GM19023 (cell line): ENCODE results near the gene ATP2B3.

Experiments
- ATAC-seq: cut with Tn5 transposase; IDR thresholded peaks from one replicate; pipeline ENCODE4 v1.9.1; 2021; ENCODE audit warnings: mild to moderate bottlenecking, moderate library complexity; ENCODE audit not compliant: unreplicated experiment

The ATP2B3 gene

GRCh38 chrX:153609917-153610835 is 92.7 kb downstream of the ATP2B3 start:
- peak; percentile 75 for ATAC-seq

DNA sequence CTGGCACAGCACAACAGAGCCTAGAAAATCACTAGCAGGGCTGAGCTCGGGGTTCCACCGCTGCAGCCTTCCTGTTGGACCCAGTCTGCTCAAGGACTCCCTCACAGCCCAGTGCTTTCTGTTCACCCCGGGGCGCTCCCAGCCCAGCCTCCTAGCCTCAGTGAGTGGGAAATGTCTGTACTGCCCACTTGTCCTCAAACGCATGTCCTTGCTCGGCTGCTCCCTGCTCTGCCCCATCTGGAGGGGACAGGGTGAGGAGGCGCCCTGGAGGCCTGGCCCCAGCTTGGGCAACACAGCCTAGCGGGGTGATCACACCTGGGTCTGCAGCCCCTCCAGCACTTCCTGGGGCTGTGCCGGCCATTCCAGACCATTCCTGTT is 93.4 kb downstream of the ATP2B3 start:
- ATAC-seq = no peak

GRCh38 chrX:153611298-153612095 is 94.1 kb downstream of the ATP2B3 start:
- ATAC-seq = no peak

GRCh38 chrX:153612413-153612812 is 95.0 kb downstream of the ATP2B3 start:
- no peak for ATAC-seq

DNA sequence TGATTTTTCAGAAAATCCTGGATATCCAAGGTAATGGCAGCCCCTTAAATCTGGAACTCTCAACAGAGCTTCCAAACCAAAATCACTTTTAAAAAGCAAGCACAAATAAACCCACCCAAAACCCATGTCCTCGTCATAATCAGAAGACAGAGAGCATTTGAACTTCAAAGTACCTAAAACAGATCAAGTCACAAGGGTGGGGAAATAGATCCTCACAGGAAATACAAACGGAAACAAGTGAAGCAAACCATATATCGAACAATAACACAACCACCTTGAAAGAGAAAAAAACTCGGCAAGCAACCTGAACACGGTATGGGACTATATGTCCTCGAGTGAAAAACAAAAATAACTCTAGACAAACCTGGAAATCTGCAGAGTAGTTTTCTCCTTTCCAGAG is 97.4 kb downstream of the ATP2B3 start:
- no peak for ATAC-seq

DNA sequence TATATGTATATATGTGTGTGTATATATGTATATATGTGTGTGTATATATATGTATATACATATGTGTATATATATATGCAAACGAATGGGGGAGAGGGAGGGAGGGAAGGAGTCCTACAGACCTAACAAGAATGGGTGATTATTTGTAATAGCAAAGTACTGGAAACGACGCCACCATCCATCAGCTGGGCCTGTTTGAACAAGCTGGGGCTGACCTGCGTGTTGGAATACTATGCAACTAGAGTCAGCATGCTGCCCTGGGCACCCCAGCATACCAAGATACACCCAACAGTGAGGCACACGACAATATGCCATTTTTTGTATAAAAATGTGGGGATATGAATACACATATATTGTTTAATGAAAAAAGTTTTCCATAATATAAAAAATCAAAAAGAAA is 103.1 kb downstream of the ATP2B3 start:
- no peak for ATAC-seq

- ATAC-seq = no peak
Observed at GRCh38 chrX:153621949-153622598, 104.6 kb downstream of the ATP2B3 start.

DNA sequence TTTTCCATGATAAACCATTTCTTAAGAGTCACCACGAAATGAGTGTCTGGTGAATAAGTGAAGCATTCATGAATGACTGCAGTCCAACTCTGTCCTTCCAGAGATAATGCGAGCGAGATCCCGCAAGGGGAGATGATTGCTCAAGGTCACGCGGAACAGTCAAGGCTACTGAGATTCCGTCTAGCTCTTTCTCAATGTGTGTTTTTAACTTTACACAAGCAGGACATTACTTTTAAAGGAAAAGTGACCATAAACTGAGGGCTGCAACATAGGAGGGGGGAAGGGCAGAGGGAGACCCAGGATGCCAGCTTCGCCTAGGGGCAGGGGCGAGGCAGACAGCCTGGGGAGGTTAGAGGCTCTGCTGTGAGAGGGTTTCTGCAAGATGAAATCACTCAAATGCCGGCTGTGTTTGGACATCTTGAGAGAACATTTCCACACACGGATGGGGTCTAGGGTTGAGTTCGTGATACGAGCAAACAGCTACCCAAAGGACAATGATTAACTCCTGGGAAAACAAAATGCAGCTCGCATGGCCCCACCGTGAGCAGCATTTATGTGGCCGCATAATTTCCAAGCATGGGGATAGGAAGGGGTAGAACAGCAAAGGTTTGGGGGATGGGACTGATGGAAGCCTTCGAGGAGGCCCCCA is 105.3 kb downstream of the ATP2B3 start:
- ATAC-seq = no peak

DNA sequence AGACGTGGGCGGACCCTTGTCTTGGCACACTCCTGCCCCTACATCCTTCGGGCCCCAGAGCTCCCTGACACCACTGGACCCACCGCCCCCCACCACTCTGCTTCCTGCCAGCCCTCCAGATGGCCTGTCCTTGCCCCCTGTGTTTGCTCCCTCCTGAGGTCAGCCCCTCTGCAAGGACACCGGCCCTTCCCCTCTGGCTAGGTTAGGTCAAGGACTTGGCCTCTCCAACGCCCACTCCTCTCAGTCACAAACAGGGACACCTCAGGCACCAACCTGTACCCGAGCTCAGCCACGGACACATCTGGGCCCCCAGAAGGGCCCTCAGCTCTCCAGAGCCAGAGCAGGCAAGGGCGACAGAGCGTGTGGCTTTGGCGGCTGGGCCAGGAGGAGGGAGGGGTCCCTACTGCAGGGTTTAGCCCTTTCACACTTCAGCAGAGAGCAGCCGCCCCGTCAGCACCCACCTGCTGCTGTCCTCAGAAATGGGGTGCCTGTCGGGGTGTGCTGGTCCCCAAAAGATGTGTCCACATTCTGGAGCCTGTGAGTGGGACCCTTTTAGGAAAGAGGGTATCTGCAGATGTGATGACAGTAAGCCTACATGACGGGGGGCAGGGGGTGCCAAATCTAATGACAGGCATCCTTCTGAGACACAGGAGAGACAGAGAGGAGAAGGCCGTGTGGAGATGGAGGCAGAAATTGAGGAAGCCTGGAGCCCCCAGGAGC is 106.0 kb downstream of the ATP2B3 start:
- no peak for ATAC-seq

- ATAC-seq = no peak
Observed at GRCh38 chrX:153624196-153625091, 107.0 kb downstream of the ATP2B3 start.

GRCh38 chrX:153625271-153626024 is 108.0 kb downstream of the ATP2B3 start:
- no peak for ATAC-seq

- no peak for ATAC-seq
Observed at GRCh38 chrX:153626025-153626633, 108.7 kb downstream of the ATP2B3 start.

DNA sequence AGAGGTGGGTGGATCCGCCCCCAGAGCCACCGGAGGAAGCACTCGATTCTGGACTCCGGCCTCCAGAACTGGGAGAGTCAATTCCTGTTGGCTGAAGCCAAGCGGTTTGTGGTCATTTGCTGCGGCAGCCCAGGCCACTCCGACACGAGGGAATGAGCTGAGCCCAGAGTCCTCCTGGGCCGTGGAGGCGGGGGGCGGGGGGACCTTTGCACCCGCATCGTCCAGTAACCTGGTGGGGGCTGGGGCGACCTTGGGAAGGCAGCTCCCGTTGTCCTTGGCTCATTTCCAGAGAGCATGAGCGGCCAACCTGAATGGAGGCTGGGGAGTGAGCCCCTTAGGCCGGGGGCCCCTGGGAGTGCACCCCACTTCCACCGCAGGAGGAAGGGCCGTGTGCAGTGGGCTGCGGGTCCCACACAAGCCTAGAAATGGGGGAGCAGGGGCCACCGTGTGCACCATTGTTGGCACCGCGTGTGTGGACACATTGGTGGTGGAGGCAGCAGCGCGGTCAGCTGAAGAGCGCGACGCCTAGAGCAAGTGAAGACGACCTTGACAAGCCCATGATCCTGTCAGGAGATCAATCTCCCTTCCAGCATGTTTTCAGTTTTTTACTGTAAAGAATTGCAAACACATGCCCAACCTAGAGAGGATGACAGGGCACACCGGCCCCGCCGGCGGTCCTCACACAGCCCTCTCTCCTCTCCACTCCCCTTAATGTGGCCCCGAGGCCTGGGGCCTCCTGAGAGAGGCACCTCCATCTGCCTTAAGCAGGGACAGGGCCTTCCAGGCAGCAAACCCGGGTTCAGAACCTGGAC is 109.6 kb downstream of the ATP2B3 start:
- ATAC-seq = no peak

DNA sequence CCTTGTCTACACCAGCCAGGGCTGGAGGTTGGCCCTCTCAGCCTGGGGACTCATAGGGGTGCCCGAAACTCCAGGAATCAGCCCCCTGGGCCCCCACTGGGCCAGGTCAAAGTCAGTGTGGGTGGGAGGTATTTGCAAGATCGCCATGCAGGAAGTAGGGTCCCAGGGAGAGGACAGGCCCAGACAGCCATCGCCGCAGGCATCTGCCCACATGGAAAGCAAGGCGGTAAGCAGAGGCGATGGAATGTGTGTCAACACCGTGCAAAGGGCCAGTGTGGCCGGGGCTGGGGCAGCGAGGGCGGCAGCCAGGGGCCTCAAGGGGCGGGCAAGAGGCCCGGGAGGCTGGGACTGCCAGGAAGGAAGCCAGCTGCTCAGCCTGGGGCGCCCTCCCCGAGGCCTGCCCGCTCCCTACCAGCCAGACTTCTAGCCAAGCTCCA is 110.3 kb downstream of the ATP2B3 start:
- no peak for ATAC-seq

DNA sequence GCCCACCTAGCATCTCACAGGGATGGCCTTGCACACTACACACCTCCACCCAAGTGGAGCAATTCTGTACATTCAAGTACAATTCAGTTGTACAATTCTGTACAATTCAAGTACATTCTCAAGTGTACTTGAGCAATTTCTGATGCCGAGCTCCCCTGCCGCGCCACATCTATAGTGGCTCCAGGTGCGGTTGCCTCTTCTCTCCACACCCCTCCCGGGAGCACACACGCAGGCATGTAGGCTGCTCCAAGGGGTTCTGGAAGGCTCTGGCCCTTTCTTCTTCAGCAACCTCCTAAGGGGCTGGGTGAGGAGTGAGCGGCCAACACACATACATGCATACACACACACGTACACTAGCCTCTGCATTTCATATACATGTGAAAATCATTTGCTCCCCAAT is 110.7 kb downstream of the ATP2B3 start:
- ATAC-seq = no peak

DNA sequence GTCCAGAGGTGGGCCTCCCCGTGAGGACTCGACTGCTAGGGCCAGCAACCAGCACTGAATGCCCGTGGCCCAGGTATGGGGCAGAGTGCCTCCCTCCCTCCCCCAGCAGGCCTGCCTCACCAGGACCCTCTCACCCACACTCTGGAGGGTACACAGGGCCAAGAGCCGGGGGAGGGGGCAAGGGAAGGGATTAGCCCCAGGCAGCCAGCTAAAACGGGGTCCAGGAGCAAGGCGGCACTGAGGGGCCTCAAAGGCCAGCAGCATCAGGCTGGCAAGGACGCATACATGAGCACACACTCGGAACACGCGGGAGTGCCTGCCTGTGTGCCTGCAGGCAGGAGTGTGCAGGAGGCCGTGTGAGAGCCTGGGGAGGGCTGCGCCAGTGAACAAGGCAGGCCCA is 111.2 kb downstream of the ATP2B3 start:
- ATAC-seq = no peak

DNA sequence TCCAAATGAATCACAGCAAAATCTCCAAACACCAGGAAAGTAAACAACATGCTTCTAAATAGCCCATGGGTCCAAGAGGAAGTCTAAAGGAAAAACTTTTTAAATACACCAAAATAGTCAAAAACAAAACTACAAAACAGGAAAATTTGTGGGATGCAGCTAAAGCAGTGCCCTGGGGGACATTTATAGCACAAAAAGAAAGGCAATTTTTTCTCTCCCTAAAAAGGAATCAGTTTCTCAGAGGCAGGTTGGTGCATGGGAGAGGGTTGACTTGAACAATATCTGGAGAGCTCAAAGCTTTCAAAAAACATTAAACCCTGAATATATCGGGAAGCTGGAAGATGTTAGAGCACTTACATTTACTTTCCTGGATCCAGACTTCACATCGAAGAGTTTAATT is 113.9 kb downstream of the ATP2B3 start:
- ATAC-seq = no peak
